ENCODE data around the gene CARS1. TPM values are rescaled to one million over a fixed set of nuclear protein-coding genes. Genes with fewer than 3 reads are reported as not detected.

Gene CARS1
- total RNA-seq (2022; extraction: Qiagen RNA extraction; ENCODE audit: low read depth) = 58.2 to 69.5 TPM (median 62.4 TPM) in 5 replicates

GRCh38 chr11:3057069-3057963, at the start of gene CARS1:
CARS1 (minus strand) TSS chr11:3057423; CDS start chr11:3057367, 56 bp downstream.

GRCh38 chr11:2992234-2992996, 64.8 kb downstream of the CARS1 start, which contains the start of gene NAP1L4:
NAP1L4 (minus strand) TSS chr11:2992329; CDS start chr11:2979220, 13,109 bp downstream.

Other genes with a start within 250 kb of the CARS1 start
- 2.6 to 3.6 TPM (median 3.0 TPM) in 5 replicates for gene CDKN1C, start 171.6 kb downstream of the CARS1 start, total RNA-seq (2022; extraction: Qiagen RNA extraction; ENCODE audit: low read depth)
- 112 to 145 TPM (median 119 TPM) in 5 replicates for gene PHLDA2, start 128.0 kb downstream of the CARS1 start, total RNA-seq (2022; extraction: Qiagen RNA extraction; ENCODE audit: low read depth)
- gene NAP1L4, start 65.1 kb downstream of the CARS1 start, total RNA-seq (2022; extraction: Qiagen RNA extraction; ENCODE audit: low read depth) = 112 to 126 TPM (median 117 TPM) in 5 replicates
- gene OSBPL5, start 107.9 kb upstream of the CARS1 start, total RNA-seq (2022; extraction: Qiagen RNA extraction; ENCODE audit: low read depth) = 6.4 to 8.3 TPM (median 7.0 TPM) in 5 replicates
- not detected in 5 replicates for gene MRGPRG, start 161.4 kb upstream of the CARS1 start, total RNA-seq (2022; extraction: Qiagen RNA extraction; ENCODE audit: low read depth)
- gene MRGPRE, start 175.0 kb upstream of the CARS1 start, total RNA-seq (2022; extraction: Qiagen RNA extraction; ENCODE audit: low read depth) = 0.14 to 0.17 TPM in 2 of 5 replicates, not detected in the others

Measured in A549 treated with GW870086 at 1 μM for 4 hours (cell line).